ENCODE measurements around the gene LMAN2L.

- no peak for TF ChIP-seq CTCF (IDR thresholded peaks at IDR 0.05)
- TF ChIP-seq EZH2 (IDR thresholded peaks at IDR 0.05; ENCODE audit: borderline replicate concordance, insufficient read depth, low read depth, low read length, poor library complexity, severe bottlenecking) = no peak
Measured at GRCh38 chr2:96747061-96747617, 7.3 kb upstream of the LMAN2L start.

Measured in B cell (primary cell).